Fibroblast of gingiva (primary cell): ENCODE results near the gene NKX3-2.
"Not testable (repeated sequence)": the region's sequence is repeated elsewhere in the genome, so short reads cannot be mapped to it uniquely, and the experiment has no call there.

Experiments used
- DNase-seq: peaks from one replicate; pipeline ENCODE4 v3.0.0-alpha.2; 2011; ENCODE audit warnings: low read depth

NKX3-2 gene

GRCh38 chr4:13543839-13544605, at the start of gene NKX3-2:
Gene NKX3-2 (minus strand): TSS chr4:13544508. CDS start chr4:13544414, 94 bp downstream.
- no peak for DNase-seq

- no peak for DNase-seq
These were observed 47.9 kb upstream of the NKX3-2 start for GRCh38 chr4:13592220-13592619.

- DNase-seq: no peak
These were observed 46.5 kb upstream of the NKX3-2 start for GRCh38 chr4:13590766-13591165.

- DNase-seq: no peak
These were observed 44.6 kb upstream of the NKX3-2 start for GRCh38 chr4:13588954-13589353.

- no peak for DNase-seq
These were observed 40.2 kb upstream of the NKX3-2 start for GRCh38 chr4:13584481-13584880.

GRCh38 chr4:13580036-13580435, 35.7 kb upstream of the NKX3-2 start:
- DNase-seq: no peak

- no peak for DNase-seq
These were observed 33.4 kb upstream of the NKX3-2 start for GRCh38 chr4:13577660-13578059.

GRCh38 chr4:13570916-13571315, 26.6 kb upstream of the NKX3-2 start:
- peak; percentile 17 for DNase-seq

GRCh38 chr4:13567125-13567524, 22.8 kb upstream of the NKX3-2 start:
- DNase-seq: no peak

- DNase-seq: no peak
These were observed 18.6 kb upstream of the NKX3-2 start for GRCh38 chr4:13562876-13563275.

GRCh38 chr4:13561673-13562072, 17.4 kb upstream of the NKX3-2 start:
- DNase-seq: no peak

- DNase-seq: not testable (repeated sequence)
These were observed 15.8 kb upstream of the NKX3-2 start for GRCh38 chr4:13560111-13560510.

- DNase-seq: peak; percentile 14
These were observed 15.1 kb upstream of the NKX3-2 start for GRCh38 chr4:13559413-13559812.

GRCh38 chr4:13558881-13559280, 14.6 kb upstream of the NKX3-2 start:
- DNase-seq: no peak

GRCh38 chr4:13555325-13555724, 11.0 kb upstream of the NKX3-2 start:
- no peak for DNase-seq

GRCh38 chr4:13553081-13553480, 8.8 kb upstream of the NKX3-2 start:
- DNase-seq: no peak

- DNase-seq: peak; percentile 56
These were observed 4.8 kb upstream of the NKX3-2 start for GRCh38 chr4:13548984-13549546.

GRCh38 chr4:13548059-13548983, 4.0 kb upstream of the NKX3-2 start:
- no peak for DNase-seq

GRCh38 chr4:13547485-13548041, 3.3 kb upstream of the NKX3-2 start:
- DNase-seq: no peak

GRCh38 chr4:13546941-13547484, 2.7 kb upstream of the NKX3-2 start:
- no peak for DNase-seq

- no peak for DNase-seq
These were observed 2.0 kb upstream of the NKX3-2 start for GRCh38 chr4:13546142-13546940.
